ENCODE data around the gene GNL3L. TPM values are rescaled to one million over a fixed set of nuclear protein-coding genes. Genes with fewer than 3 reads are reported as not detected.
"Not testable (repeated sequence)": the region's sequence is repeated elsewhere in the genome, so short reads cannot be mapped to it uniquely, and the experiment has no call there.

Gene GNL3L
- total RNA-seq, 1 experiment from 2014 or later: 39.3 TPM

DNA sequence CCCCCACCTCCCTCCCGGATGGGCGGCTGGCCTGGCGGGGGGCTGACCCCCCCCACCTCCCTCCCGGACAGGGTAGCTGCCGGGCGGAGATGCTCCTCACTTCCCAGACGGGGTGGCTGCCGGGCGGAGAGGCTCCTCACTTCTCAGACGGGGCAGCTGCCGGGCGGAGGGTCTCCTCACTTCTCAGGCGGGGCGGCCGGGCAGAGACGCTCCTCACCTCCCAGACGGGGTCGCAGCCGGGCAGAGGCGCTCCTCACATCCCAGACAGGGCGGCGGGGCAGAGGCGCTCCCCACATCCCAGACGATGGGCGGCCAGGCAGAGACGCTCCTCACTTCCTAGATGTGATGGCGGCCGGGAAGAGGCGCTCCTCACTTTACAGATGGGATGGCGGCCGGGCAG is 42.6 kb downstream of the GNL3L start:
- H3K79me2 ChIP-seq (ENCODE audit: low read length): not testable (repeated sequence)

DNA sequence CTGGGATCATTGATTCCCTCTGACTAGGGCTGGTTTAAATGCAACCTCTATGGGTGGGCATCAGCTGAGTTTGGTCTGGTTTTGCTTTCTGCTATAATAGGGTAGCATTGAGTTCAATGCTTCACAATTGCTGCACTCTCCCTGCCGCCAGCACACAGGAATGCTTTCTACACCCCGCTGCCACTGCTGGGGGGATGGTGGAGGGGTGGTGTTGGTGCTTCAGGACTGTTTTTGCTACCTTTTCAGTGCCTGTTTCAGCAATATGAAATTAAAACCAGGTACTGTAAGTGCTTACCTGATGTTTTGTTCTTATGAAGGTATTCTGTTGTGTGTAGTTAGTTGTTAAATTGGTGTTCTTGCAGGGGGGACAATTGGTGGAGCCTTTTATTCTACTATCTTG is 67.7 kb downstream of the GNL3L start:
- Histone ChIP-seq H3K27ac (ENCODE audit: low read length) (no peak overlapping the region), H2AFZ (ENCODE audit: low read length) (no peak overlapping the region), H3K9me3 (ENCODE audit: low read length) (peaks cover 4% of the 10 kb centered on the region), H3K9ac (ENCODE audit: low read length) (no peak overlapping the region), H4K20me1 (ENCODE audit: insufficient read depth, low read depth, low read length) (no peaks in the 10 kb centered on the region), H3K4me3 (ENCODE audit: low read length) (no peak overlapping the region), H3K36me3 (ENCODE audit: insufficient read depth, low read length) (peaks cover 3% of the 10 kb centered on the region; the same call in 1 of the 2 replicates), H3K27me3 (ENCODE audit: low read length) (no peaks in the 10 kb centered on the region), H3K79me2 (ENCODE audit: low read length) (peaks cover under 1% of the 10 kb centered on the region; the same call in 1 of the 2 replicates), H3K9me2 (replicated peaks; ENCODE audit: insufficient read depth, low read length) (no peaks in the 10 kb centered on the region), H3K4me2 (ENCODE audit: low read depth, low read length, poor library complexity, severe bottlenecking) (no peak overlapping the region), H3K4me1 (ENCODE audit: low read length) (no peaks in the 10 kb centered on the region)
- no peak for DNase-seq

More for the DNA sequence above, 42.6 kb downstream of the GNL3L start:
- H3K4me3 ChIP-seq (ENCODE audit: low read length); H3K4me2 ChIP-seq (ENCODE audit: low read depth, low read length, poor library complexity, severe bottlenecking); H3K9me3 ChIP-seq (ENCODE audit: low read length); H4K20me1 ChIP-seq (ENCODE audit: insufficient read depth, low read depth, low read length); H3K4me1 ChIP-seq (ENCODE audit: low read length); DNase-seq; H3K9me2 ChIP-seq (replicated peaks; ENCODE audit: insufficient read depth, low read length); H3K27me3 ChIP-seq (ENCODE audit: low read length); H2AFZ ChIP-seq (ENCODE audit: low read length); H3K9ac ChIP-seq (ENCODE audit: low read length); H3K27ac ChIP-seq (ENCODE audit: low read length): not testable (repeated sequence)
- H3K36me3 ChIP-seq (ENCODE audit: insufficient read depth, low read length): peaks cover 12% of the 10 kb centered on the region; the same call in 1 of the 2 replicates

DNA sequence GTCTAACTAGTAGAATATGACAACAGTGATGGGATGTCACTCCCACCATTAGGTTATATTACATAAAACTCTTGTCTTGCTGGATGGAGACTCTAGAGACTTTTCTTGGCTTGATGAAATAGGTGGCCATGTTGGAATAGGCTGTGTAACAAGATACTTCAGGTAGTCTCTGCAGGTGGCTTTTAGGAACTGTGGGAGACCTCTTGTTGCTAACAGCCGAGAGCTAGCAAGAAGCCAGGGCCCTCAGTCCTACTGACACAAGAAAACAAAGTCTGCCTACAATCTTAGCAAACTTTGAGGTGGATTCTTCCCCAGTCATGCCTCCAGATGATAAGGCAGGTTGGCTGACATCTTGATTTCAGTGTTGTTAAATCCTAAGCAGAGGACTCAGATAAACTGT is 72.5 kb downstream of the GNL3L start:
- no peaks in the 10 kb centered on the region for H3K79me2 ChIP-seq (ENCODE audit: low read length)
- no peaks in the 10 kb centered on the region for H3K4me1 ChIP-seq (ENCODE audit: low read length)
- no peaks in the 10 kb centered on the region for H3K27me3 ChIP-seq (ENCODE audit: low read length)
- no peak for DNase-seq
- H3K4me2 ChIP-seq (ENCODE audit: low read depth, low read length, poor library complexity, severe bottlenecking): no peak overlapping the region
- H3K27ac ChIP-seq (ENCODE audit: low read length): no peak overlapping the region
- H3K36me3 ChIP-seq (ENCODE audit: insufficient read depth, low read length): 0 out of 2 replicates have a peak, but pooled peaks cover 3% of the 10 kb centered on the region
- H3K9ac ChIP-seq (ENCODE audit: low read length): no peak overlapping the region
- H4K20me1 ChIP-seq (ENCODE audit: insufficient read depth, low read depth, low read length): no peaks in the 10 kb centered on the region
- peaks cover 4% of the 10 kb centered on the region; the same call in 1 of the 2 replicates for H3K9me3 ChIP-seq (ENCODE audit: low read length)
- H3K9me2 ChIP-seq (replicated peaks; ENCODE audit: insufficient read depth, low read length): no peaks in the 10 kb centered on the region
- H3K4me3 ChIP-seq (ENCODE audit: low read length): no peak overlapping the region
- H2AFZ ChIP-seq (ENCODE audit: low read length): no peak overlapping the region

Other genes starting within 250 kb of the GNL3L start
- 0.04 TPM in 2 replicates for gene WNK3, start 172.2 kb upstream of the GNL3L start, total RNA-seq (2014; rRNA removed; shearing (Covaris generic); ENCODE audit: low replicate concordance)
- 7.9 and 15.3 TPM in 2 replicates for gene TSR2, start 89.8 kb upstream of the GNL3L start, total RNA-seq (2014; rRNA removed; shearing (Covaris generic); ENCODE audit: low replicate concordance)
- not detected in 2 replicates for gene FGD1, start 34.0 kb upstream of the GNL3L start, total RNA-seq (2014; rRNA removed; shearing (Covaris generic); ENCODE audit: low replicate concordance)

All from Karpas-422 (cell line).